SJCRH30 (cell line): Measurements from ENCODE around the gene ELFN1. TPM values are rescaled to one million over a fixed set of nuclear protein-coding genes. Genes with fewer than 3 reads are reported as not detected.
A peak's percentile ranks its signal among the peaks of the same experiment; 100 is the strongest.

ENCODE experiments used
- DNase-seq, 2 experiments: peaks; one replicate each; pipeline ENCODE4 v3.0.0-alpha.2; 2015 to 2020
- H3K27ac ChIP-seq: fragments of 250-450 bp; sonication (Bioruptor Pico); 2 replicates; pipeline ENCODE4 v1.5.1; 2020; ENCODE audit warnings: mild to moderate bottlenecking, moderate library complexity
- H3K27me3 ChIP-seq: fragments of 250-450 bp; sonication (Bioruptor Pico); 2 replicates; pipeline ENCODE4 v1.5.1; 2020; ENCODE audit warnings: mild to moderate bottlenecking, moderate library complexity
- H3K36me3 ChIP-seq: fragments of 250-450 bp; sonication (Bioruptor Pico); 2 replicates; pipeline ENCODE4 v1.5.1; 2020; ENCODE audit warnings: mild to moderate bottlenecking, moderate library complexity
- H3K4me1 ChIP-seq: fragments of 250-450 bp; sonication (Bioruptor Pico); 2 replicates; pipeline ENCODE4 v1.5.1; 2020; ENCODE audit warnings: mild to moderate bottlenecking, moderate library complexity
- H3K4me3 ChIP-seq: fragments of 250-450 bp; sonication (Bioruptor Pico); 2 replicates; pipeline ENCODE4 v1.5.1; 2020; ENCODE audit warnings: mild to moderate bottlenecking, moderate library complexity
- H3K9me3 ChIP-seq: fragments of 250-450 bp; sonication (Bioruptor Pico); replicated peaks from 2 replicates; pipeline ENCODE4 v1.5.1; 2020; ENCODE audit warnings: mild to moderate bottlenecking, moderate library complexity
- total RNA-seq: library from RNA; depleted of rRNA; stranded (reverse); fragments of >200 nt; shearing (Covaris generic); gene quantifications from 2 replicates; pipeline ENCODE4 v1.2.3, GENCODE V29; 2014

ELFN1 gene
- total RNA-seq, 1 experiment from 2014 or later = 1.7 TPM

DNA sequence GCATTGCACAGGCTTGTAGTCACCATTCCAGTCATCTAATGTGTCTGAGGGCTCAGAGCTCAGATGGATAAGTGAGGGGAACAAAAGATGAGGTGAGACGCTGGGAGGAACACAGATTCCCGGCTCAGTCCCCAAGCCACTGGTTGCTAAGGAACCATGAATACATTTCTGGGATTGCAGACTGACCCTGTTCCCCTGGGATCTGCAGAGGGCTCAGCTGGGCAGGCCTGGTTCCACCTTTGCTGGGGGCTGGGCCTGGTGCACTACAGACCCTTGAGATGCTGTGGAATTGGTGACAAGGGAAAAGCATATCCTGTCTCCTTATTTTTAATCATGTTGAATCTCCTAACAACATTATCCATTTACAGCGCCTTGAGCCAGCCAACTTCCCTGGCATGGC lies 19.2 kb downstream of the ELFN1 start:
- Histone ChIP-seq H3K27me3 (no peaks in the 10 kb centered on the region), H3K27ac (no peak overlapping the region), H3K4me1 (peaks cover 15% of the 10 kb centered on the region), H3K4me3 (no peak overlapping the region), H3K9me3 (no peaks in the 10 kb centered on the region), H3K36me3 (no peaks in the 10 kb centered on the region)
- no peak for DNase-seq

DNA sequence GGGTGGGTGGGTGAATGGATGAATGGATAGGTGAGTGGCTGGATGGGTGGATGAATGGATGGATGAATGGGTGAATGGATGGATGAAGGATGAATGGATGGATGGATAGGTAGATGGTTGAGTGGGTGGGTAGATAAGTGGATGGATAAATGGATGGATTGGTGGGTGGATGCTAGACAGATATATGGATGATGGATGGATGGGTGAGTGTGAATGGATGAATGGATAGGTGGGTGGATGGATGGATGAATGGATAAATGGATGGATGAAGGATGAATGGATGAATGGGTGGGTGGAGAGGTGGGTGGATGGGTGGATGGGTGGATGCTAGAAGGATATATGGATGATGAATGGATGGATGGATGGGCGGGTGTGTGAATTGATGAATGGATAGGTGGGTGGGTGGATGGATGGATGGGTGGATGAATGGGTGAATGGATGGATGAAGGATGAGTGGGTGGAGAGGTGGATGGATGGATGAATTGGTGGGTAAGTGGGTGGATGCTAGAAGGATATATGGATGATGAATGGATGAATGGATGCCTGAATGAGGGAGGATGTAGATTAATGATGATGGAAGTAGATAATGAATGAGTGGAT lies 20.4 kb downstream of the ELFN1 start:
- DNase-seq = no peak
- H3K27me3 ChIP-seq = no peaks in the 10 kb centered on the region

DNA sequence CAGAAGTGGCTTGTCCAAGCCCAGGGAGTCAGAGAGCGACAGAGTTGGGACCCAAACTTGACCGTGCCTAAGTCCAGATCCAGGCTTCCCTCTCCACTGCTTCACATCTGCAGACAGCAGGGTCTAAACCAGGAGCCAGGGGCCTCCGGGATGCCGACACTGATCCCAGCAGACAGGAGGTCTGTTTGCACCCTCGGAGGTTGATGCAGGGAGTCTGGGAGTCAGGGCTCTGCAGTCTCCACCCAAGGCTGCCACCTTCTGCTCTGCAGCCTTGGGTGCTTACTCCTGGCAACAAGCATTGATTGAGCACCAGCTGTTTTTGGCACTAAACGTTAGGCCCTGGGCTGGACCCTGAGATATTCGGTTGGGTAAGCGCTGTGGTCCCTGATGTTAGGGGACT lies 21.0 kb downstream of the ELFN1 start:
- H3K27ac ChIP-seq = peak overlapping the region; percentile 19; the same call in 1 of the 2 replicates
- no peaks in the 10 kb centered on the region for H3K27me3 ChIP-seq
- no peaks in the 10 kb centered on the region for H3K9me3 ChIP-seq
- no peak overlapping the region for H3K4me3 ChIP-seq
- no peaks in the 10 kb centered on the region for H3K36me3 ChIP-seq
- DNase-seq = no peak
- peaks cover 21% of the 10 kb centered on the region for H3K4me1 ChIP-seq

More for the DNA sequence above, 20.4 kb downstream of the ELFN1 start:
- Histone ChIP-seq H3K4me1 (peaks cover 21% of the 10 kb centered on the region), H3K27ac (no peak overlapping the region), H3K9me3 (no peaks in the 10 kb centered on the region), H3K36me3 (no peaks in the 10 kb centered on the region), H3K4me3 (no peak overlapping the region)

GRCh38 chr7:1691601-1692514 lies 21.8 kb downstream of the ELFN1 start:
- no peak overlapping the region for H3K4me3 ChIP-seq
- no peaks in the 10 kb centered on the region for H3K36me3 ChIP-seq
- no peaks in the 10 kb centered on the region for H3K27me3 ChIP-seq
- peak; percentile 62 to 65 for DNase-seq
- peak overlapping the region; percentile 19; the same call in 1 of the 2 replicates for H3K27ac ChIP-seq
- H3K9me3 ChIP-seq = no peaks in the 10 kb centered on the region
- peaks cover 21% of the 10 kb centered on the region for H3K4me1 ChIP-seq

DNA sequence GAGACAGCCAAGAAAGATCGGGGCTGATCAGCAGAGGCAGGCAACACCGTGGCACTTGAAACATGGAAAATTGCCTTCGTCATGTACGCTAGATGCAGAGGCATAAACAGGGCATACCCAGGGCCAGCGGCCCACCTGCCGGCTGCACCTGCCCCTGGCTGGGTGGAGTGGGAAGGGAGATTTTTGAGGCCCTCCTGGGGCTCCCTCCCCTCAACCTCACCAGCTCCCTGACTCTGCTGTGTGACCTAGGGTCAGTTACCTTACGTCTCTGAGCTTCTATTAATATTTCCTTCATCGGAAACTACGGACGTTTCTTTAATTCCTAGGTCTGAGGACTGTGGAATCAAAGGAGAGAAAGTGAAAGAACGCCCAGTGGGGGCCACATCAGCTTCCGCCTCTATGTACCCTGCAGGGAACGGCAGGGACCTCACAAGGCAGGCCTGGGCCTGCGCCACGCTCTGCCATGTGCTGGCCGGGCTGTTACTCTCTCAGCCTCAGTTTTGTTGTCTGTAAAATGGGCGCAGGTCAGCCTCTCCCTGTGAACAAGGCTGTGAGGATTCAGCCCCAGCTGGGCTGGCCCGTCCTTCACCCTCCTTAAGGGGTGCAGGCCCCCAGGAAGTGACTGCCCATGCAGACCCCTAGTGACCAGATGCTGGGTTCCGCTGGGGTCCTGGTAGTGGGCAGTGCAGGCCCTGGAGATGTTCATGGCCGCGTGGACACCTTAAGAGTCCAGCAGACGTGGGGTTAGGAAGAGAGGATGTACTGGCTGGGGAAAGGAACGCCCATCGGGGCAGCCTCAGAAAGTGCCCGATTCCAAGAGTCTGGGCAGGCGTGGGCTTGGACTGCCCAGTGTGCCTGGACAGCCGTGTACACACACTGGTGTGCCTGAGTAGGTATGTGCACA lies 22.7 kb downstream of the ELFN1 start:
- H3K9me3 ChIP-seq = no peaks in the 10 kb centered on the region
- H3K4me3 ChIP-seq = no peak overlapping the region
- H3K36me3 ChIP-seq = no peaks in the 10 kb centered on the region
- DNase-seq = no peak
- no peak overlapping the region for H3K27ac ChIP-seq
- H3K4me1 ChIP-seq = peaks cover 21% of the 10 kb centered on the region
- H3K27me3 ChIP-seq = no peaks in the 10 kb centered on the region

GRCh38 chr7:1693419-1693990 lies 23.4 kb downstream of the ELFN1 start:
- Histone ChIP-seq H3K27ac (no peak overlapping the region), H3K4me1 (peaks cover 21% of the 10 kb centered on the region), H3K36me3 (no peaks in the 10 kb centered on the region), H3K4me3 (no peak overlapping the region), H3K9me3 (no peaks in the 10 kb centered on the region), H3K27me3 (no peaks in the 10 kb centered on the region)
- DNase-seq = peak; percentile 50 to 58

DNA sequence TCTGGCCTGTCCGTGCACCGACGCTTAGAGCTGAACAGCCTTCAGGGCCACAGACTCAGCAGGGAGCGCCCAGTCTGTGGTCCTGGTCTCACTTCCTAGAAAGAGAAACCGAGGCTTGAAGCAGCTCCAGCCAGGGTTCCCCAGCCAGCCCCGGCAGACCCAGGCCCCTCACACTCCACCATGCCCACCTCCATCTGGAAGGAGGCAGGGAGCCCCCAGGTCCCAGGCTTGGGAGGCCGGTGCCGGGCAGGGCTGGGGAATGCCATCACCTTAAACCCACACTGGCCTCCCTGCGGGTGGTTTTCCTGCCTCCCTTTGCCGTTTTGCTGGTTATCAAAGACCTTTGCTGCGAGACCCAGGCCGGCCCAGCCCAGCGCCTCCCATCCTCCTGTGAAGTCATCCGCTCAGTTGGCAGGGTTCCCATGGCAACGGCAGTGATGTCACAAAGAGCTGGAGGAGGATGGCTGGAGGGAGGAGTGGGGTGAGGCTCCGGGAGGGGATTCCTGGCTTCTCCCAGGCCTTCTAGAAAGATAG lies 24.0 kb downstream of the ELFN1 start:
- Histone ChIP-seq H3K9me3 (no peaks in the 10 kb centered on the region), H3K27me3 (no peaks in the 10 kb centered on the region), H3K27ac (no peak overlapping the region), H3K4me3 (no peak overlapping the region), H3K36me3 (no peaks in the 10 kb centered on the region), H3K4me1 (peaks cover 21% of the 10 kb centered on the region)
- DNase-seq = peak; percentile 72 to 78

DNA sequence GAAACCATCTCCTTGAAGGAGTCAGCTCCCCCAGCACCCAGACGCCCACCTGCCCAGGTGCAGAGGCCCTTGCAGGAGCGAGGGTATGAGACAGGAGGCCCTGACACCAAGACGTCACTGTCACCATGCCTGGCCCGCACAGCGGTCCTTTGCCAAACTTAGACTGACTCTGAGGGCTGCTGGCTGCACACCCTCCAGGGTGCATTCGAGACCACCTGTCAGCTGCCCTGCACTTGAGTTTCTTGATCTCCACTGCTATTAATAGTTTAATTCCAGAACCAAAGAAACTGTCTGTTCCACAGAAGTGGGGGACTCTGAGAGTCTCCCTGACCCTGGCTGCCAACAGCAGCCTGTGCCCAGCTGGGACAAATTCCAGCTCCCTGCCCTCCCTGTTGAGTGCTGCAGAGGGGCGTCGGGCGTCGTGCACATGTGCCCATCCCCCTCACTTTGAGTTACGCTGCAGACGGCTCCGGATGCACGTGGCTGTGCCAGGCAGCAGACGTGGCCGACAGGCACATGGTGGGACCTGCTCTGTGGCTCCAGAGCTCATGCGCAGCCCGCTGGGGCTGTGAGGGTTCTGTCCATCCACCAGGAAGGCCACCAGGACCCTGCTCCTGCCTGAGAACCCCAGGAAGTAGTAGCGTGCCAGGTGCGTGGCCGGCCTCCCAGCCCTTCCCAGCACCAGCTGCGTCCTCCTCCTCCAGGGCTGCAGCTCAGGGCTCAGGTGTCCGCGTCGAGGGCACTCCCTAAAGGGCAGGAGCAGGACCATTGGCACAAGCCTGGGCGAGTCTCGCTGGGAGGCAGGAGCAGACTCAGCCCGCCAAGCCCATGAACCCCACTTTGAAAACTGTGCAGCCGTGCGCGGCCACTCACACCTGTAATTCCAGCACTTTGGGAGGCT lies 24.8 kb downstream of the ELFN1 start:
- Histone ChIP-seq H3K27ac (no peak overlapping the region), H3K9me3 (no peaks in the 10 kb centered on the region), H3K27me3 (no peaks in the 10 kb centered on the region), H3K36me3 (no peaks in the 10 kb centered on the region), H3K4me3 (no peak overlapping the region), H3K4me1 (peaks cover 21% of the 10 kb centered on the region)
- peak in 1 of 2 experiments; percentile 32 for DNase-seq

GRCh38 chr7:1695800-1696454 lies 25.9 kb downstream of the ELFN1 start:
- Histone ChIP-seq H3K36me3 (no peaks in the 10 kb centered on the region), H3K27me3 (no peaks in the 10 kb centered on the region), H3K4me1 (peaks cover 21% of the 10 kb centered on the region), H3K27ac (no peak overlapping the region), H3K9me3 (no peaks in the 10 kb centered on the region), H3K4me3 (no peak overlapping the region)
- DNase-seq = no peak

DNA sequence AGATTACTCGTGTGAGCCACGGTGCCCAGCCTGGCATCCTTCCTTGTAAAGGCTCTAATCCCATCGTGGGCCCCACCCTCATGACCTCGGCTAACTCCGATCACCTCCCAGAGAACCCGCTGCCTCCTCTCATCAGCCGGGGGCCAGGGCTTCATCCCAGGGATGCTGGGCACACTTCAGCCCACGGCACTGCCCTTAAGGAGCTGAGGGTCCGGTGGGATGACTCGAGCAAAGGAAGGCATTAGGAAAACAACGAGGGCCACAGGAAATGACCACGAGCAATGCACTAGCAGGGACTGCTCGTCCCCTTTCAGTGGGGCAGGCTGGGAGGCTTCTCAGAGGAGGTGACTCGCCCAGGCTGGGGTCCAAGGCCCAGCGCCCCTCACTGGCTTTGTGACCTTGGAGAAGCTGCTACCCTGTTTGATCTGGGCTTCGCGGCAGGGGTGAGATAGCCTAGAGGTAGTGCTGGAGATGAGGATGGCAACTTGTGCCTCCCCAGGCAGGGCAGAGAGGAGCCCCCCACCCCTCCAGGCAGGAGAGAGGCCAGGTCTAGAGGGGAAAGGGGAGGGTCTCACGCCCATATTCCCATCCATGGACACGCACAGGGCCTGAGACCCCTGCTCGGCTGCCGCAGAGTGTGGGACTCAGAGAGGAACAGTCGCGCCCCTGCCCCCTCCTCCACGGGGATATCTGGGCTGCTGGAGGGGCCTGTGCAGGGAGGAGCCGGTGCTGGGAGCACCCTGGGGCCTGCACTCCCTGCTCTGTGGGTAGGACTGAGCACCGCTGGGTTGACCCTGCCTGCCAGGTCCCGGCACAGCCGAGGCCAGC lies 26.8 kb downstream of the ELFN1 start:
- Histone ChIP-seq H3K4me1 (peaks cover 20% of the 10 kb centered on the region), H3K9me3 (no peaks in the 10 kb centered on the region), H3K4me3 (no peak overlapping the region), H3K27me3 (no peaks in the 10 kb centered on the region), H3K36me3 (no peaks in the 10 kb centered on the region), H3K27ac (no peak overlapping the region)
- DNase-seq = no peak

- no peak overlapping the region for H3K4me3 ChIP-seq
- no peaks in the 10 kb centered on the region for H3K36me3 ChIP-seq
- no peak overlapping the region for H3K27ac ChIP-seq
- no peaks in the 10 kb centered on the region for H3K9me3 ChIP-seq
- no peak for DNase-seq
- H3K27me3 ChIP-seq = no peaks in the 10 kb centered on the region
- peaks cover 16% of the 10 kb centered on the region for H3K4me1 ChIP-seq
Measured at GRCh38 chr7:1697499-1698125, 27.5 kb downstream of the ELFN1 start.

- Histone ChIP-seq H3K27ac (no peak overlapping the region), H3K9me3 (no peaks in the 10 kb centered on the region), H3K27me3 (no peaks in the 10 kb centered on the region), H3K4me1 (peaks cover 16% of the 10 kb centered on the region), H3K36me3 (no peaks in the 10 kb centered on the region), H3K4me3 (no peak overlapping the region)
- no peak for DNase-seq
Measured at GRCh38 chr7:1698201-1698600, 28.1 kb downstream of the ELFN1 start.
